RWPE2 (cell line): ENCODE results near the gene ABRACL.
"Not testable (repeated sequence)": the region's sequence is repeated elsewhere in the genome, so short reads cannot be mapped to it uniquely, and the experiment has no call there.

Source experiments
- ATAC-seq: fragments of 200-7000 bp; cut with Tn5 transposase; 3 replicates; pipeline ENCODE4 v1.9.1; 2021; ENCODE audit warnings: low read depth
- DNase-seq: peaks from one replicate; pipeline ENCODE4 v3.0.0-alpha.2; 2020; ENCODE audit warnings: low spot score
- H3K27ac ChIP-seq: fragments of 450-650 bp; 2 replicates; pipeline ENCODE4 v1.5.1; 2017; ENCODE audit warnings: mild to moderate bottlenecking; ENCODE audit not compliant: poor library complexity, severe bottlenecking
- H3K27me3 ChIP-seq: fragments of 250-450 bp; sonication (Bioruptor Pico); 2 replicates; pipeline ENCODE4 v1.5.1; 2021; ENCODE audit warnings: mild to moderate bottlenecking, moderate library complexity; ENCODE audit not compliant: insufficient read depth, poor library complexity, severe bottlenecking
- H3K36me3 ChIP-seq: fragments of 250-450 bp; sonication (Bioruptor Pico); 2 replicates; pipeline ENCODE4 v1.5.1; 2020; ENCODE audit warnings: low read depth, mild to moderate bottlenecking, moderate library complexity
- H3K4me1 ChIP-seq: fragments of 250-450 bp; sonication (Bioruptor Pico); 2 replicates; pipeline ENCODE4 v1.5.1; 2021; ENCODE audit warnings: mild to moderate bottlenecking, moderate library complexity; ENCODE audit not compliant: insufficient read depth, poor library complexity, severe bottlenecking
- H3K4me3 ChIP-seq: fragments of 250-450 bp; sonication (Bioruptor Pico); 2 replicates; pipeline ENCODE4 v1.5.1; 2021; ENCODE audit warnings: mild to moderate bottlenecking, moderate library complexity; ENCODE audit not compliant: severe bottlenecking
- H3K9me3 ChIP-seq: fragments of 250-450 bp; sonication (Bioruptor Pico); 2 replicates; pipeline ENCODE4 v1.5.1; 2021; ENCODE audit warnings: mild to moderate bottlenecking, moderate library complexity; ENCODE audit not compliant: severe bottlenecking
- TF ChIP-seq, protein P1 (sequence below): fragments of 450-650 bp; IDR thresholded peaks from one replicate; pipeline ENCODE4 v1.5.1; 2017; ENCODE audit warnings: mild to moderate bottlenecking, moderate library complexity; ENCODE audit not compliant: poor library complexity, severe bottlenecking

ABRACL gene

DNA sequence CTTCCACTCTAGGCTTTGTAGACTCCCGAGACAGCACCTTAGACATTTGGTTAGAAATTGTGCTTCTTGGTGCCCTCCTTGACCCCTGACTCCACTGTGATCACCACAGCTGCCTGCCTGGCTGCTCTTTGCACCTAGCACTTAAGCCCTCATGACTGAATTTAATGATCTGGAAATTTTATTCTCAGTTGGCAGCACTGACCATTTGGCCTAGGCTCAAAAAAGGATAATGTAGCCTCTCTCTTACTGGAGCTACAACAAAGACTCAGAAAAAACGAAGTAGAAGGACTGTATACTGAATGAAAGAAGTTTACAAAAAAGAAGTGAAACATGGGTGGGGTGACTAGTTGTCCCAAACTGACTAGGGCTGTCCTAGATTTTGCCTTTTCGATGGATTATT, 11.3 kb upstream of the ABRACL start:
- no peak for ATAC-seq
- no peaks in the 10 kb centered on the region for H3K27me3 ChIP-seq
- H3K4me1 ChIP-seq = no peaks in the 10 kb centered on the region
- no peak for DNase-seq
- TF ChIP-seq, protein P1, sequence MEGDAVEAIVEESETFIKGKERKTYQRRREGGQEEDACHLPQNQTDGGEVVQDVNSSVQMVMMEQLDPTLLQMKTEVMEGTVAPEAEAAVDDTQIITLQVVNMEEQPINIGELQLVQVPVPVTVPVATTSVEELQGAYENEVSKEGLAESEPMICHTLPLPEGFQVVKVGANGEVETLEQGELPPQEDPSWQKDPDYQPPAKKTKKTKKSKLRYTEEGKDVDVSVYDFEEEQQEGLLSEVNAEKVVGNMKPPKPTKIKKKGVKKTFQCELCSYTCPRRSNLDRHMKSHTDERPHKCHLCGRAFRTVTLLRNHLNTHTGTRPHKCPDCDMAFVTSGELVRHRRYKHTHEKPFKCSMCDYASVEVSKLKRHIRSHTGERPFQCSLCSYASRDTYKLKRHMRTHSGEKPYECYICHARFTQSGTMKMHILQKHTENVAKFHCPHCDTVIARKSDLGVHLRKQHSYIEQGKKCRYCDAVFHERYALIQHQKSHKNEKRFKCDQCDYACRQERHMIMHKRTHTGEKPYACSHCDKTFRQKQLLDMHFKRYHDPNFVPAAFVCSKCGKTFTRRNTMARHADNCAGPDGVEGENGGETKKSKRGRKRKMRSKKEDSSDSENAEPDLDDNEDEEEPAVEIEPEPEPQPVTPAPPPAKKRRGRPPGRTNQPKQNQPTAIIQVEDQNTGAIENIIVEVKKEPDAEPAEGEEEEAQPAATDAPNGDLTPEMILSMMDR = no peak
- no peak overlapping the region for H3K27ac ChIP-seq
- no peaks in the 10 kb centered on the region for H3K9me3 ChIP-seq
- no peaks in the 10 kb centered on the region for H3K36me3 ChIP-seq
- H3K4me3 ChIP-seq = no peak overlapping the region

DNA sequence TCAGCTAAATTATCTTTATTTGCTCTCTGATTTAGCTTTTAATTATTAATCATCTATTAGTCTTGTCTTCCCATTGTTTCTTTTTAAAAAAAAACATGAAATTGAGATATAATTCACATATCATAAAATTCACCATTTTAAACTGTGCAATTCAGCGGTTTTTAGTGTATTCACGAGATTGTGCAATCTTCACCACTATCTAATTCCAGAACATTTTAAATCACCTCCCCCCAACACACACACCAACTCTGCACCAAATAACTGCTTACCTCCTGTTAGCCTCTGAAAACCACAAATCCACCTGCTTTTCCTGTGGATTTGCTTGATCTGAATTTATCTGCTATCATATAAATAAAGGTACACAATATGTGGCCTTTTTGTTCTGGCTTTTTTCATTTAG, 8.8 kb upstream of the ABRACL start:
- DNase-seq (no peak), ATAC-seq (no peak)
- no peaks in the 10 kb centered on the region for H3K27me3 ChIP-seq
- no peaks in the 10 kb centered on the region for H3K4me1 ChIP-seq
- H3K36me3 ChIP-seq = no peaks in the 10 kb centered on the region
- no peak overlapping the region for H3K27ac ChIP-seq
- TF ChIP-seq, protein P1 = no peak
- no peak overlapping the region for H3K4me3 ChIP-seq
- no peaks in the 10 kb centered on the region for H3K9me3 ChIP-seq

DNA sequence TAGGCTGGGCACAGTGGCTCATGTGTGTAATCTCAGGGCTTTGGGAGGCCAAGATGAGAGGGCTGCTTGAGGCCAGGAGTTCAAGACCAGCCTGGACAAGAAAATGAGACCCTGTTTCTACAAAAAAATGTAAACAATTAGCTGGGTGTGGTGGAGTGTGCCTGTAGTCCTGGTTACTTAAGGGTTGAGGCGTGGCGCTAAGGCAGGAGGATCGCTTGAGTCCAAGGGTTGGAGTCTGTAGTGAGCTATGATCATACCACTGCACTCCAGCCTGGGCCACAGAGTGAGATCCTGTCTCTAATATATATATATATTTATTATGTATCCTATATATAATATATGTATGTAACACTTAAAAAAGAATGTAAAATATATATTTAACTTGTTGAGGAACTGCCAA, 7.9 kb upstream of the ABRACL start:
- TF ChIP-seq, protein P1 = no peak
- no peaks in the 10 kb centered on the region for H3K4me1 ChIP-seq
- no peak for ATAC-seq
- no peaks in the 10 kb centered on the region for H3K9me3 ChIP-seq
- no peaks in the 10 kb centered on the region for H3K36me3 ChIP-seq
- H3K4me3 ChIP-seq = no peak overlapping the region
- H3K27ac ChIP-seq = no peak overlapping the region
- no peak for DNase-seq
- no peaks in the 10 kb centered on the region for H3K27me3 ChIP-seq

DNA sequence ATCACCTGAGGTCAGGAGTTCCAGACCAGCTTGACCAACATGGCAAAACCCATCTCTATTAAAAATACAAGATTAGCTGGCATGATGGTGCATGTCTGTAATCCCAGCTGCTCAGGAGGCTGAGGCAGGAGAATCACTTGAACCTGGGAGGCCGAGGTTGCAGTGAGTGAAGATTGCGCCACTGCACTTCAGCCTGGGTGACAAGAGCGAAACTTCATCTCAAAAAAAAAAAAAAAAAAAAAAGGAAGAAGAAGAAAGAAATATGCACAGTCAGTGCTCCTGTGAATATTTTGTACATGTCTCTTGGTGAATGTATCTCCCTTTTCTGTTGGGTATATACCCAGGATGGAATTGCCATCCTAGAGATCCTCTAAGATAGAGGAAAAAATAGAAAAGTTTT, 3.1 kb upstream of the ABRACL start:
- not testable (repeated sequence) for H3K36me3 ChIP-seq, H3K9me3 ChIP-seq, ATAC-seq, H3K27me3 ChIP-seq, H3K4me3 ChIP-seq, DNase-seq, H3K27ac ChIP-seq
- H3K4me1 ChIP-seq = peaks cover 11% of the 10 kb centered on the region

DNA sequence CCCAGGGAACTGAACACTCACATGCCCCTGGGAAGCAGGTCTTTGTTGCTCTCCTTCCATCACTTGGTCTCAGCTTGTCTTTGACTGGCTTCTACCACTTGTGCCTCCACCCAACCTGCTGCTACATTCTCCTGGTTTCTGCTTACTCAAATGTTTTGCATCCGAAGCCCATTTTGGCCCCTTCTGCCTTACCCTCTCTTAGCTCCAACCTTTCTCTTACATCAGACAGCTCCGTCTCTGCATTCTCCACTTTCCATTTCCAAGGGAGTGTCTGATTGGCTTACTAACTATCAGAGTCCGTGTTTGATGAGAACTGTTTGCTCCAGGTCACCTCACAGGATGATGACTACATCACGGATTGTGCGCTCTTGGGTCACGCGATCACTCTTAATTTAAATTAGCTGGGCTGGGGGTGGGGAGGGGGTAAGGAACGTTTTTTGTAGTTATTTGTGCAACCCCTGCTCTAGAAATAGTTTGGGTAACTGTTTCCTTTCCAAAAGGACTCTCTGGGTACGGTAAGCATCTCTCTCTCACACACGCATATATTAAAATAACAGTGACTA, 844 bp upstream of the ABRACL start:
- peak overlapping the region; percentile 92 for H3K4me3 ChIP-seq
- DNase-seq (no peak), ATAC-seq (no peak; the same call in 2 of the 3 replicates)
- no peaks in the 10 kb centered on the region for H3K36me3 ChIP-seq
- H3K4me1 ChIP-seq = peaks cover 11% of the 10 kb centered on the region
- no peaks in the 10 kb centered on the region for H3K9me3 ChIP-seq
- peak overlapping the region; percentile 38 for H3K27ac ChIP-seq
- no peaks in the 10 kb centered on the region for H3K27me3 ChIP-seq
- TF ChIP-seq, protein P1 = no peak
